ENCODE measurements around the gene CUX1.
"Not testable (repeated sequence)": the region's sequence is repeated elsewhere in the genome, so short reads cannot be mapped to it uniquely, and the experiment has no call there.

The CUX1 gene

GRCh38 chr7:102047167-102047566 is 229.7 kb downstream of the CUX1 start:
- DNase-seq (ENCODE audit: low read depth in 1 of 2, low spot score in 1 of 2) = no peak
- TF ChIP-seq JUND (IDR thresholded peaks at IDR 0.05; ENCODE audit: low read depth) = no peak
- in situ Hi-C loops (cut with HindIII; ENCODE audit: low pct_unique_long_range_greater_than_20kb, low sequenced_read_pairs) = no loop called here

- no peak for TF ChIP-seq JUND (IDR thresholded peaks at IDR 0.05; ENCODE audit: low read depth)
- in situ Hi-C loops (cut with HindIII; ENCODE audit: low pct_unique_long_range_greater_than_20kb, low sequenced_read_pairs) = no loop called here
- DNase-seq (ENCODE audit: low read depth in 1 of 2, low spot score in 1 of 2) = no peak
These were observed 232.3 kb downstream of the CUX1 start for GRCh38 chr7:102049765-102050164.

- DNase-seq (ENCODE audit: low read depth in 1 of 2, low spot score in 1 of 2) = no peak
- no peak for TF ChIP-seq JUND (IDR thresholded peaks at IDR 0.05; ENCODE audit: low read depth)
- in situ Hi-C loops (cut with HindIII; ENCODE audit: low pct_unique_long_range_greater_than_20kb, low sequenced_read_pairs) = no loop called here
These were observed 233.5 kb downstream of the CUX1 start for GRCh38 chr7:102050864-102051460.

- DNase-seq (ENCODE audit: low read depth in 1 of 2, low spot score in 1 of 2); in situ Hi-C loops (cut with HindIII; ENCODE audit: low pct_unique_long_range_greater_than_20kb, low sequenced_read_pairs): not testable (repeated sequence)
These were observed 234.3 kb downstream of the CUX1 start for GRCh38 chr7:102051736-102052135.

GRCh38 chr7:102054158-102054557 is 236.7 kb downstream of the CUX1 start:
- DNase-seq (ENCODE audit: low read depth in 1 of 2, low spot score in 1 of 2) = no peak
- in situ Hi-C loops (cut with HindIII; ENCODE audit: low pct_unique_long_range_greater_than_20kb, low sequenced_read_pairs) = no loop called here

GRCh38 chr7:102055181-102055976 is 238.0 kb downstream of the CUX1 start:
- DNase-seq (ENCODE audit: low read depth in 1 of 2, low spot score in 1 of 2) = no peak
- in situ Hi-C loops (cut with HindIII; ENCODE audit: low pct_unique_long_range_greater_than_20kb, low sequenced_read_pairs) = no loop called here
- no peak for TF ChIP-seq JUND (IDR thresholded peaks at IDR 0.05; ENCODE audit: low read depth)

More at GRCh38 chr7:102054158-102054557, 236.7 kb downstream of the CUX1 start:
- TF ChIP-seq JUND (IDR thresholded peaks at IDR 0.05; ENCODE audit: low read depth) = no peak

GRCh38 chr7:102059524-102059923 is 242.1 kb downstream of the CUX1 start:
- no peak for TF ChIP-seq JUND (IDR thresholded peaks at IDR 0.05; ENCODE audit: low read depth)
- in situ Hi-C loops (cut with HindIII; ENCODE audit: low pct_unique_long_range_greater_than_20kb, low sequenced_read_pairs) = no loop called here
- no peak for DNase-seq (ENCODE audit: low read depth in 1 of 2, low spot score in 1 of 2)

GRCh38 chr7:102061354-102061945 is 244.0 kb downstream of the CUX1 start:
- no peak for DNase-seq (ENCODE audit: low read depth in 1 of 2, low spot score in 1 of 2)
- in situ Hi-C loops (cut with HindIII; ENCODE audit: low pct_unique_long_range_greater_than_20kb, low sequenced_read_pairs) = no loop called here
- TF ChIP-seq JUND (IDR thresholded peaks at IDR 0.05; ENCODE audit: low read depth) = no peak

- in situ Hi-C loops (cut with HindIII; ENCODE audit: low pct_unique_long_range_greater_than_20kb, low sequenced_read_pairs) = no loop called here
These were observed 244.6 kb downstream of the CUX1 start for GRCh38 chr7:102061981-102062390.

GRCh38 chr7:102063690-102064180 is 246.3 kb downstream of the CUX1 start:
- no peak for TF ChIP-seq JUND (IDR thresholded peaks at IDR 0.05; ENCODE audit: low read depth)

More at GRCh38 chr7:102061981-102062390, 244.6 kb downstream of the CUX1 start:
- DNase-seq (ENCODE audit: low read depth in 1 of 2, low spot score in 1 of 2) = no peak
- TF ChIP-seq JUND (IDR thresholded peaks at IDR 0.05; ENCODE audit: low read depth) = no peak

GRCh38 chr7:102064361-102065025 is 247.1 kb downstream of the CUX1 start:
- no peak for TF ChIP-seq JUND (IDR thresholded peaks at IDR 0.05; ENCODE audit: low read depth)
- in situ Hi-C loops (cut with HindIII; ENCODE audit: low pct_unique_long_range_greater_than_20kb, low sequenced_read_pairs) = no loop called here
- DNase-seq (ENCODE audit: low read depth in 1 of 2, low spot score in 1 of 2) = no peak

More at GRCh38 chr7:102063690-102064180, 246.3 kb downstream of the CUX1 start:
- no peak for DNase-seq (ENCODE audit: low read depth in 1 of 2, low spot score in 1 of 2)
- in situ Hi-C loops (cut with HindIII; ENCODE audit: low pct_unique_long_range_greater_than_20kb, low sequenced_read_pairs) = no loop called here

GRCh38 chr7:102065226-102065625 is 247.8 kb downstream of the CUX1 start:
- DNase-seq (ENCODE audit: low read depth in 1 of 2, low spot score in 1 of 2) = no peak
- no peak for TF ChIP-seq JUND (IDR thresholded peaks at IDR 0.05; ENCODE audit: low read depth)
- in situ Hi-C loops (cut with HindIII; ENCODE audit: low pct_unique_long_range_greater_than_20kb, low sequenced_read_pairs) = no loop called here
